Aorta (tissue), 5 donors: ENCODE results near the gene JARID2. TPM values are rescaled to one million over a fixed set of nuclear protein-coding genes. Genes with fewer than 3 reads are reported as not detected.
A peak's percentile ranks its signal among the peaks of the same experiment; 100 is the strongest.

Experiments used
- ATAC-seq: fragments of 200-7000 bp; cut with Tn5 transposase; one replicate; pipeline ENCODE4 v1.9.1; 2022; ENCODE audit warnings: moderate library complexity; ENCODE audit not compliant: low FRiP score
- DNase-seq, 2 donors: peaks; one replicate each; pipeline ENCODE4 v3.0.0-alpha.2; 2020
- H3K27ac ChIP-seq, 2 donors: one replicate each; pipeline ENCODE4 v1.5.1; 2013; ENCODE audit warnings: low read length in 2 of 2, mild to moderate bottlenecking in 2 of 2, moderate library complexity in 2 of 2, control low read depth in 1 of 2, inconsistent platforms in 1 of 2, low read depth in 1 of 2
- H3K27me3 ChIP-seq, 2 donors: one replicate each; pipeline ENCODE4 v1.6.1; 2013; ENCODE audit warnings: control low read depth in 1 of 2, low read length in 1 of 2, mild to moderate bottlenecking in 1 of 2, moderate library complexity in 1 of 2; ENCODE audit not compliant: insufficient read depth in 2 of 2, control insufficient read depth in 1 of 2
- H3K36me3 ChIP-seq, 2 donors: one replicate each; pipeline ENCODE4 v1.6.1; 2013; ENCODE audit warnings: control low read depth in 1 of 2, low read length in 1 of 2, mild to moderate bottlenecking in 1 of 2; ENCODE audit not compliant: insufficient read depth in 2 of 2, control insufficient read depth in 1 of 2
- H3K4me1 ChIP-seq, 2 donors: one replicate each; pipeline ENCODE4 v1.6.1; 2013; ENCODE audit warnings: low read length in 2 of 2, control low read depth in 1 of 2, mild to moderate bottlenecking in 1 of 2, moderate library complexity in 1 of 2; ENCODE audit not compliant: insufficient read depth in 2 of 2, control insufficient read depth in 1 of 2
- H3K4me3 ChIP-seq, 2 donors: one replicate each; pipeline ENCODE4 v1.5.1; 2013; ENCODE audit warnings: low read length in 2 of 2, control low read depth in 1 of 2, mild to moderate bottlenecking in 1 of 2
- H3K9me3 ChIP-seq: one replicate; pipeline ENCODE4 v1.6.1; 2013; ENCODE audit warnings: mild to moderate bottlenecking, low read length; ENCODE audit not compliant: control insufficient read depth
- WGBS, 2 donors: extraction: QIAGEN DNeasy Blood & Tissue Kit; methylation state at CpG; one replicate each; pipeline ENCODE4 v1.1.7; 2013; 5-methylcytosine and 5-hydroxymethylcytosine counted together
- intact Hi-C, 2 donors: fragments of 100-400 bp; cut with DNase I; formaldehyde crosslinking; loops; one replicate each; pipeline versions ENCODE4 v1.14.2 to v1.15.0; 2022
- polyA plus RNA-seq, 2 donors: library from polyadenylated mRNA; stranded (reverse); fragments of 200-250 nt; gene quantifications; one replicate each; pipeline ENCODE4 v1.2.3, GENCODE V29; 2013
- total RNA-seq, 2 donors: library from RNA; stranded (reverse); fragmentation: NEBNext Ultra II Directional; extraction: Animal tissue kit (Norgen Biotek cat#: 25700); gene quantifications; one replicate each; pipeline ENCODE4 v1.2.1, GENCODE V29; 2021
- donor health status: healthy with polysubstance abuse.
- donor health status: Bipolar disorder and iron deficiency.
- donor health status: DM: no; HTN: no; CAD: no.
- donor health status: DM: no; HTN: no; CAD: no.
- donor health status: DM: yes; HTN: yes; CAD: no.

Gene JARID2
- total and polyA plus RNA-seq, 4 donors, result 0.88 to 13.0 (median 7.1) TPM

DNA sequence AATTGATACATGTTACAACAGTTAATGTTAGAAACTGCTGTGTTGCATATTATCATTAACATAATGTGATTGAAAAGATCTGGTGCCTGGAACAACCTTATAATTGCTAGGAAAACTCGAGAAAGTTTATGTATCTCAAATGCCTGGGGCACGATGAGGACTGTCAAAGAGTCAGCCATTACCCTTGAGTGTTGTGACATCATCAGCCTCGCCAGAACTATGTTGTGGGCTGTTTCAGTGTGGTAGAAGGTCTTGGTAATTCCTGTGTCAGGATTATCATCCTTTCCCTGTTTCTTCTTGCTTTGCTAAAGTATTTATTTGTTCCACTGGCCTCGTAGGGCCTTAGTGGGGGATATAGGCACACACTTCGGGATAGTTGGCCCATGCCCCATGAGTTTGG is 231.9 kb downstream of the JARID2 start:
- H3K36me3 ChIP-seq, result no peaks in the 10 kb centered on the region
- H3K27ac ChIP-seq, result peak overlapping the region; percentile 38 to 43
- intact Hi-C loops, result loop anchor here in 1 of 2 donors (10.0 kb wide), 1 partner anchor 233 kb away; the partner anchor contains the start of gene JARID2
- DNase-seq (no peak), ATAC-seq (no peak)
- peaks cover 7 to 13% of the 10 kb centered on the region in 2 donors for H3K4me1 ChIP-seq
- H3K27me3 ChIP-seq, result no peaks in the 10 kb centered on the region
- no peak overlapping the region for H3K4me3 ChIP-seq
- H3K9me3 ChIP-seq, result no peaks in the 10 kb centered on the region
- 43 to 66% methylated on average over 5 of the region's 5 CpGs for WGBS, 2 donors

- ATAC-seq, result no peak
These were observed 233.9 kb downstream of the JARID2 start for GRCh38 chr6:15479761-15480160.

GRCh38 chr6:15480525-15480924 is 234.7 kb downstream of the JARID2 start:
- Histone ChIP-seq H3K27me3 (no peaks in the 10 kb centered on the region), H3K4me1 (peaks cover 7 to 8% of the 10 kb centered on the region in 2 donors), H3K9me3 (no peaks in the 10 kb centered on the region), H3K4me3 (no peak overlapping the region), H3K27ac (no peak overlapping the region), H3K36me3 (no peaks in the 10 kb centered on the region)
- DNase-seq, result no peak
- WGBS, 2 donors, result 76 to 88% methylated on average over 7 of the region's 7 CpGs
- ATAC-seq, result no peak
- intact Hi-C loops, result no loop called here

More at GRCh38 chr6:15479761-15480160, 233.9 kb downstream of the JARID2 start:
- Histone ChIP-seq H3K27ac (no peak overlapping the region), H3K36me3 (no peaks in the 10 kb centered on the region), H3K4me1 (peaks cover 7 to 8% of the 10 kb centered on the region in 2 donors), H3K27me3 (no peaks in the 10 kb centered on the region), H3K4me3 (no peak overlapping the region), H3K9me3 (no peaks in the 10 kb centered on the region)
- 10 to 16% methylated on average over 5 of the region's 5 CpGs for WGBS, 2 donors
- DNase-seq, result no peak
- intact Hi-C loops, result loop anchor here in 1 of 2 donors (10.0 kb wide), 1 partner anchor 235 kb away; the partner anchor contains the start of gene JARID2

DNA sequence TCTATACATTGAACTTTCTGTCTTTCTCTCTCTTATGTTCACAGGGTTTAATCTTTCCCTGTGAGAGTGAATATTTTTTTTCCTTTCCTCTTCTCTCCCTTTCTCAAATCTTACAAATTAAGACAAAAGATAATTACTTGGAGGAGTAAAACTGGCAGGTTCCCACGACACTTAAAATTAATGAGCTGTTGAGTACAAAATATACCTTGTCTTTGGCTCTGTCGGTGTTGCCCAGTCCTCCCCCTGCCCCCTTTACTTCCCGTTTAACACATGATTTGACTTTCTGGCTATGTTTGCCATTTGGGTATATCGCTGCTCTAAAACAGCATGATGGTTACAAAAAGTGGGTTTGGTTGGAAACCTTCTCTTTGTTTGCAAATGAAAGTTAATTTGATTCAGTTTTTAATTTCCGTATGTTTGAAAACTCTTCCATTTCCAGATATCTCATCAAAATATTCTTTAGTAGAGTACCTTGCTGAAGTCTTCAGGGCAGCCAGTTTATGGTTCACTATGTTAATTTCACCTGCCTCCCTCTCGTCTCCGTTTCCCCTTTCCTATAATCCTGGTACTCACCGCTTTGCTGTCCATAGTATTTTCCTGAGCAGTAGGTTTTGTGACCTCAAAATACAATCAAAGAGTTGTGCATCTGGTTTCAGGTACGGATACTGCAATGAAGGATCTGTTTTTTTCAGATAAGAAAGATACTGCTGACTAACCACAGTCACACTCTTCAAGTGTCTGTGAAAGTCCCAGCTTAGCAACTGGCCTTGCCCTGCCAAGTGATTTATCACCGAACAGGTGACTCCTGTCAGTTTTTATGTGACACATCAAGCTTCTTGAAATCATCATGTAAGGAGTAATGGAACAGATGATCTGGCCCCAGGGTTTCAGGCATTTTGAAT is 235.8 kb downstream of the JARID2 start:
- intact Hi-C loops, result no loop called here
- H3K9me3 ChIP-seq, result no peaks in the 10 kb centered on the region
- H3K27me3 ChIP-seq, result no peaks in the 10 kb centered on the region
- peaks cover 5 to 8% of the 10 kb centered on the region in 2 donors for H3K4me1 ChIP-seq
- no peak for DNase-seq
- no peak for ATAC-seq
- no peaks in the 10 kb centered on the region for H3K36me3 ChIP-seq
- H3K27ac ChIP-seq, result no peak overlapping the region
- 84 to 93% methylated on average over 10 of the region's 10 CpGs for WGBS, 2 donors
- no peak overlapping the region for H3K4me3 ChIP-seq

DNA sequence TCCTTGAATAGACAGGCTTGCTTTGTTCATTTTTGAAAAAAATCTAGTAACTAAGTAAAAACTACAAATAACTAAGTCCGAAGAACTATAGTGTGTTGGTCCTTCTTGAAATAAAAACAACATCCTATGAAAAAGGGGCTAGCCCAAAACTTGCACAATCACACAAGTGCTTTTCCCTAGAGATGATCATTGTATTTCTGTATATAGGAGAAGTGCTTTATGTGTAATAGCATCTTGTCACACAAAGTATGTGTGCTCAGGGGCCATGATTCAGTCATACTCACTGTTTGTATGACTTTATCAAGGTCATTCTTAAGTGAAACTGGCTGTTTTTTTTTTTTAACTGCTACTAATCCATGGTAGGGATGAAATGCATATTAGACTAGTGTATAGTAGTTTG is 237.2 kb downstream of the JARID2 start:
- Histone ChIP-seq H3K27me3 (no peaks in the 10 kb centered on the region), H3K9me3 (no peaks in the 10 kb centered on the region), H3K36me3 (peaks cover 0 to 2% of the 10 kb centered on the region in 2 donors), H3K4me1 (peaks cover 0 to 4% of the 10 kb centered on the region in 2 donors), H3K4me3 (no peak overlapping the region), H3K27ac (no peak overlapping the region)
- DNase-seq (no peak), ATAC-seq (no peak)
- WGBS, 2 donors, result 97 to 98% methylated on average over 1 of the region's 1 CpG
- intact Hi-C loops, result no loop called here

DNA sequence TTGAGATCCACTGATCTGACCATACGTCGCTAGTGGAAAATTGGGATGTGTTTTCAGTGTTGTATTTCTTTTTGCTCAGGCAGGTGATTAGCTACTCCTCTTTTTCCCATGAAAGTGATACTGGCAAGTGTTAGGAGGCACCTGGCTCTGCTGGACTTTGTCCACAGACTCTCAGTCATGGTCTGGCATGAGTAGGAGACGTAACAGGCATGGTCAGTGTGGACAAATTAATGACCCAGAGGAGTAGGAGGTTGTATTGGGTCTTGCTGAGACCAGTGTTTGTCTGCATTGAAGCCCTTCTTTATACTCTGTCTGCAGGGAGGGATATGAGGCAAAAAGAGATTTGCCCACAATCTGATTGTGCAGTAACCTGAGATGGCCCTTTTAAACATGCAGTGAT is 238.3 kb downstream of the JARID2 start:
- DNase-seq (no peak), ATAC-seq (no peak)
- no peaks in the 10 kb centered on the region for H3K9me3 ChIP-seq
- H3K4me3 ChIP-seq, result no peak overlapping the region
- H3K36me3 ChIP-seq, result peaks cover 0 to 3% of the 10 kb centered on the region in 2 donors
- H3K27ac ChIP-seq, result no peak overlapping the region
- no peaks in the 10 kb centered on the region for H3K4me1 ChIP-seq
- 81 to 90% methylated on average over 3 of the region's 3 CpGs for WGBS, 2 donors
- H3K27me3 ChIP-seq, result no peaks in the 10 kb centered on the region
- intact Hi-C loops, result no loop called here

DNA sequence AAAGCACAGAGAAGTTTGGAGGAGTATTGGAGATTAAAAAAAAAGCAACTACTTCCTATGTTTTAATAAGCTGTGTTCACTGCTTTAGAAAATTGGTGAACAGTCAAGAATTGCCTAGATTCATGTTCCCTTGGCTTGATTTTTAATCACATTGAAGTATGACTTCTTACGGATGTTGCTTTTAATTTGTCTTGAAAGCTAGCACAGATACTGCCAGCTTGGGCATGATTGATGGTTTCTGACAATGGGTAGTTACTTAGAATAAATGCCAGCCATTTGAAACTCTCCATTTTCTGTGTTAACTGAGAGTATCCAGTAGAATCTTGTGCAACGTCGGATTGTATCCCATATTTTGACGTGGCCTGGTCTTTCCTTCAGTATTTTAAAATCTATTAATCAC is 239.0 kb downstream of the JARID2 start:
- no peak for DNase-seq
- Histone ChIP-seq H3K9me3 (no peaks in the 10 kb centered on the region), H3K4me3 (no peak overlapping the region), H3K27ac (no peak overlapping the region), H3K36me3 (peaks cover 0 to 3% of the 10 kb centered on the region in 2 donors), H3K4me1 (no peaks in the 10 kb centered on the region), H3K27me3 (no peaks in the 10 kb centered on the region)
- intact Hi-C loops, result no loop called here
- ATAC-seq, result no peak
- 51 to 64% methylated on average over 4 of the region's 4 CpGs for WGBS, 2 donors

DNA sequence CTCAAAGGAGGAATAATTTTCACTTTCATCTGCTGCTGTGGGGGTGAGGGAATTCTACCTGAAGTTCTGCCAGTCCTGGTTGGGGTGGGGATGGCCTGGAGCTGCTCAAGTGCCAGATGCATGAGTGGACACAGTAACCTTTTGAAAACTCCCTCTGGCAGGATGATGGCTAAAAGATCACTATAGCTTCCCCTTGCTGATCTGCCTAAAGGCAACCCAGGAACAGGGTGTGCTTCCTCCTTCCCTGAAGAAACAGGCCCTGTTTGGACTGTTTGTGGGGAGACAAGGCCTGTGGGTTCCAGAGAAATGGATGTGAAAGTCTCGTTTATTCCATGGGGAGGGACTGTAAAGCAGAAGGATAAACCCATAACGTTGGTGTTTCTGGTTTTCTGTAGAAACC is 240.1 kb downstream of the JARID2 start:
- DNase-seq (no peak), ATAC-seq (no peak)
- peaks cover 0 to 3% of the 10 kb centered on the region in 2 donors for H3K36me3 ChIP-seq
- H3K9me3 ChIP-seq, result no peaks in the 10 kb centered on the region
- H3K27ac ChIP-seq, result no peak overlapping the region
- WGBS, 2 donors, result 81 to 85% methylated on average over 2 of the region's 2 CpGs
- no peaks in the 10 kb centered on the region for H3K27me3 ChIP-seq
- no peaks in the 10 kb centered on the region for H3K4me1 ChIP-seq
- intact Hi-C loops, result no loop called here
- no peak overlapping the region for H3K4me3 ChIP-seq

GRCh38 chr6:15487262-15487661 is 241.4 kb downstream of the JARID2 start:
- H3K27me3 ChIP-seq, result no peaks in the 10 kb centered on the region

More at GRCh38 chr6:15487262-15487661, 241.4 kb downstream of the JARID2 start:
- no peaks in the 10 kb centered on the region for H3K4me1 ChIP-seq
- intact Hi-C loops, result no loop called here
- H3K27ac ChIP-seq, result no peak overlapping the region
- DNase-seq (no peak), ATAC-seq (no peak)
- H3K4me3 ChIP-seq, result no peak overlapping the region
- H3K9me3 ChIP-seq, result no peaks in the 10 kb centered on the region
- 95 to 96% methylated on average over 13 of the region's 13 CpGs for WGBS, 2 donors
- peaks cover 0 to 3% of the 10 kb centered on the region in 2 donors for H3K36me3 ChIP-seq
